ENCODE results near the gene NHSL2. TPM values are rescaled to one million over a fixed set of nuclear protein-coding genes. Genes with fewer than 3 reads are reported as not detected.
"Not testable (repeated sequence)": the region's sequence is repeated elsewhere in the genome, so short reads cannot be mapped to it uniquely, and the experiment has no call there.

NHSL2 gene
- total and polyA plus RNA-seq, 8 donors, result under 0.01 to 6.4 (median 1.7) TPM

DNA sequence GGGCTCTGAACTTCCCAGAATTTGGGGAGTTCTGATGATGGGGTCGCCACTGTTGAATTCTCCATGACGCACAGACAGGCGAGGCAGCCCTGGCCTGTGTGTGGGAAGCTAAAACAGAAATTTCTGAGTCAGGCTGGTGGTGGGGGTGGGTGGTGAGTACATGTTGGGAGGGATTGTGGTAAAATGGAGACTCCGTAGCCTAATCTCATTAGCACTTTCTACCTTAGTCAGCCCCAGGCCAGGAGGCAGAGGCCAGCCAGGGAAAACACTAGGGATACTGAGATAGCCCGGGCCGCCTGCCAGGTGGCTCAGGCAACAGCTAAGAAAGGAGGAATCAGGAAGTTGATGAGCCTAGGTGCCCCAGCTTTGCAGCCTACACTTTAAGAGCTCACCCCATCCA lies 39.3 kb upstream of the NHSL2 start:
- 49 to 67% (median 56%) methylated on average over 6 of the region's 6 CpGs for WGBS, 5 donors
- Histone ChIP-seq H3K4me3 (no peak overlapping the region), H3K27ac (no peak overlapping the region), H3K27me3 (peaks cover 0 to 32% (median 0%) of the 10 kb centered on the region in 3 donors), H3K9me3 (no peaks in the 10 kb centered on the region), H3K36me3 (no peaks in the 10 kb centered on the region), H3K4me1 (no peaks in the 10 kb centered on the region)
- intact Hi-C loops (cut with DNase I; ENCODE audit: low total_unique reads), result no loop called here
- TF ChIP-seq EP300 (IDR thresholded peaks at IDR 0.05) (no peak), POLR2AphosphoS5 (IDR thresholded peaks at IDR 0.05) (no peak), POLR2A (IDR thresholded peaks at IDR 0.05) (no peak)
- TF ChIP-seq, protein P1, sequence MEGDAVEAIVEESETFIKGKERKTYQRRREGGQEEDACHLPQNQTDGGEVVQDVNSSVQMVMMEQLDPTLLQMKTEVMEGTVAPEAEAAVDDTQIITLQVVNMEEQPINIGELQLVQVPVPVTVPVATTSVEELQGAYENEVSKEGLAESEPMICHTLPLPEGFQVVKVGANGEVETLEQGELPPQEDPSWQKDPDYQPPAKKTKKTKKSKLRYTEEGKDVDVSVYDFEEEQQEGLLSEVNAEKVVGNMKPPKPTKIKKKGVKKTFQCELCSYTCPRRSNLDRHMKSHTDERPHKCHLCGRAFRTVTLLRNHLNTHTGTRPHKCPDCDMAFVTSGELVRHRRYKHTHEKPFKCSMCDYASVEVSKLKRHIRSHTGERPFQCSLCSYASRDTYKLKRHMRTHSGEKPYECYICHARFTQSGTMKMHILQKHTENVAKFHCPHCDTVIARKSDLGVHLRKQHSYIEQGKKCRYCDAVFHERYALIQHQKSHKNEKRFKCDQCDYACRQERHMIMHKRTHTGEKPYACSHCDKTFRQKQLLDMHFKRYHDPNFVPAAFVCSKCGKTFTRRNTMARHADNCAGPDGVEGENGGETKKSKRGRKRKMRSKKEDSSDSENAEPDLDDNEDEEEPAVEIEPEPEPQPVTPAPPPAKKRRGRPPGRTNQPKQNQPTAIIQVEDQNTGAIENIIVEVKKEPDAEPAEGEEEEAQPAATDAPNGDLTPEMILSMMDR (IDR thresholded peaks at IDR 0.05), result no peak
- DNase-seq, result peak; percentile 18 to 55

DNA sequence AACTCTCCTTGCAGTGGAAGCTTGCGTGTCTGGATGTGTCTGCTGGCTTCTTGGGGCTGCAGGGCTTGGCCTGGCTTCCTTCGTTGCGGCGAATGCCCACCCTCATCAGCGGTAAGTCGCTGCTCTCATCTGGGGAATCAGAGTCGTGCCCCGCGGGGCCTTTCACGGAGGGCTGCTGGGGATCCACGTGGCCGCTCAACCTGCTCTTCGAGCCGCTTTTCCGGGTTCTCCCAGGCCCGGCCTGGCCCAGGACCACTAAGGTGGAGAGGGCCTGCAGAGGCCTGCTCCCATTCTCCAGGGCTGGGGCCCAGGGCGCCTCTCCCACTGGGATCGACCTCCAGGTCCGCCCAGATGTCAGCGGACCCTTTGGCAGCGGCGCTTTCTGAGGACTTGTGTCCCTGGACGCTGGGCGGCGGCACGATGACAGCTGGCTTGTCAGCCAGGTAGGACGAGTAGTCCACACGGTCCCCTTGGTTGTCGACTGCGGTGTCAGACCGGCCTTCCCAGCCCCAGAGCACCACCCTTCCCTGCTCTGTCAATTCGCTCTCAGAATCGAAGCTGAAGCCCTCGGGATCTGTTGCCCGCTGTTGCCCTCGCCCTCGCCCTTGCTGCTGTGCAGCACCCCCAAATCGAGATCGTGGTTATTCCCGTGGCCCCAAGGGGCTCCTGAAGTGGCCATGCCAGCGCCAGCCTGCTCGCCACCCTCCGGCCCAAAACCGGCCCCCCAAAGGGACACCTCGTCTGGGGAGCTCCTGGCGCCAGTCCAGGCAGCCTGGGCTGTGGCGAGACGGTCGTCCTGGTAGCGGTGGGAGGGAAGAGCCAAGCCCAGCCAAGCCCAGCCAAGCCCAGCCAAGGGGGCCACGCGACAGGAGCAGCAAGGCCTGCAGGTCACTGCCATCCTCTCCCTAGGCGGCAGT lies 37.8 kb upstream of the NHSL2 start:
- Histone ChIP-seq H3K4me3 (no peak overlapping the region), H3K27ac (no peak overlapping the region), H3K36me3 (no peaks in the 10 kb centered on the region), H3K4me1 (no peaks in the 10 kb centered on the region), H3K9me3 (peaks cover 0 to 4% (median 0%) of the 10 kb centered on the region in 4 donors), H3K27me3 (peaks cover 0 to 21% (median 0%) of the 10 kb centered on the region in 3 donors)
- TF ChIP-seq POLR2A (IDR thresholded peaks at IDR 0.05) (no peak), EP300 (IDR thresholded peaks at IDR 0.05) (no peak), POLR2AphosphoS5 (IDR thresholded peaks at IDR 0.05) (no peak)
- TF ChIP-seq, protein P1 (IDR thresholded peaks at IDR 0.05), result no peak
- no peak for DNase-seq
- intact Hi-C loops (cut with DNase I; ENCODE audit: low total_unique reads), result no loop called here
- 89 to 96% (median 93%) methylated on average over 20 to 53 of the region's 53 CpGs for WGBS, 5 donors

DNA sequence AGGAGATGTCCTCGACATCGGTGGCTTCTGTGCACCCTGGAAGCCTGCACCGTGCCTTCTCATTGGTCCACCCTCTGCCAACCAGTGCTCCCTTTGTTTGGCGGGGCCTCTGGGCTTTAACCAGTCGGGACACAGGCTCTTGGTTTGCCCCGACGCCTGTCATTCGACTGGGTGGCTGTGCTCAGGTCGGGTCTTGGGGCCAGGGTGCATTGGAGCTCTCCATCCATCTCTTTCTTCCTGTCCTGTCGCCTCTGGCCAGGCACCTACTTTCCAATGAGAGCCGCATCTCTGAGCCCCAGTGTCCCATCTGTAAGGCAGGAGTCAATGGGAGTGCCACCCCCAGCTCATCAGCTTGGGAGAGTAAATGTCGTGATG lies 37.2 kb upstream of the NHSL2 start:
- Histone ChIP-seq H3K36me3 (no peaks in the 10 kb centered on the region), H3K4me3 (no peak overlapping the region), H3K27me3 (peaks cover 0 to 16% (median 0%) of the 10 kb centered on the region in 3 donors), H3K9me3 (peaks cover 0 to 10% (median 2%) of the 10 kb centered on the region in 4 donors), H3K4me1 (no peaks in the 10 kb centered on the region), H3K27ac (no peak overlapping the region)
- 79 to 89% (median 82%) methylated on average over 4 to 12 of the region's 12 CpGs for WGBS, 5 donors
- intact Hi-C loops (cut with DNase I; ENCODE audit: low total_unique reads), result no loop called here
- no peak for TF ChIP-seq POLR2A (IDR thresholded peaks at IDR 0.05)
- TF ChIP-seq, protein P1 (IDR thresholded peaks at IDR 0.05), result no peak
- no peak for TF ChIP-seq POLR2AphosphoS5 (IDR thresholded peaks at IDR 0.05)
- TF ChIP-seq EP300 (IDR thresholded peaks at IDR 0.05), result no peak
- no peak for DNase-seq

DNA sequence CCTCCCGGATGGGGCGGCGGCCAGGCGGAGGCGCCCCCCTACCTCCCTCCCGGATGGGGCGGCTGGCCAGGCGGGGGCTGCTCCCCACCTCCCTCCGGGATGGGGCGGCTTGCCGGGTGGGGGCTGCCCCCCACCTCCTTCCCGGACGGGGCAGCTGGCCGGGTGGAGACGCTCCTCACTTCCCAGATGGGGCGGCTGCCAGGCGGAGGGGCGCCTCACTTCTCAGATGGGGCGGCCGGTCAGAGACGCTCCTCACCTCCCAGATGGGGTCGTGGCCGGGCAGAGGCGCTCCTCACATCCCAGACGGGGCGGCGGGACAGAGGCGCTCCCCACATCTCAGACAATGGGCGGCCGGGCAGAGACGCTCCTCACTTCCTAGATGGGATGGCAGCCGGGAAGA lies 33.8 kb upstream of the NHSL2 start:
- peaks cover 0 to 11% (median 4%) of the 10 kb centered on the region in 4 donors for H3K9me3 ChIP-seq
- H3K27me3 ChIP-seq; H3K36me3 ChIP-seq; intact Hi-C loops (cut with DNase I; ENCODE audit: low total_unique reads); H3K4me3 ChIP-seq; H3K4me1 ChIP-seq; DNase-seq; H3K27ac ChIP-seq: not testable (repeated sequence)
- WGBS, 5 donors, result 88 to 100% (median 96%) methylated on average over 2 to 27 of the region's 32 CpGs

DNA sequence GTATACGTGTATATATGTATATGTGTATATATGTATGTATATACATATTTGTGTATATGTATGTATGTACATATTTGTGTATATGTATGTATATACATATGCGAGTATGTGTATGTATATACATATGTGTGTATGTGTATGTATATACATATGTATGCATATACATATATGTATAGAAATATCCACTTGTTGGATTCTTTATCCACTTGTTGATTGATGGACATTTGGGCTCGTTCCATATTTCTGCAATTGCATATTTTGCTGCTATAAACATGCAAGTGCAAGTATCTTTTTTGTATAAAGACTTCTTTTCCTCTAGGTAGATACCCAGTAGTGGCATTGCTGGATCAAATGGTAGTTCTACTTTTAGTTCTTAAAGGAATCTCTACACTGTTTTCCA lies 25.5 kb upstream of the NHSL2 start:
- Histone ChIP-seq H3K27me3 (no peaks in the 10 kb centered on the region), H3K36me3 (no peaks in the 10 kb centered on the region), H3K4me1 (no peaks in the 10 kb centered on the region), H3K27ac (no peak overlapping the region), H3K9me3 (no peaks in the 10 kb centered on the region), H3K4me3 (no peak overlapping the region)
- 74 to 76% (median 74%) methylated on average over 3 of the region's 3 CpGs for WGBS, 5 donors
- intact Hi-C loops (cut with DNase I; ENCODE audit: low total_unique reads), result no loop called here
- TF ChIP-seq EP300 (IDR thresholded peaks at IDR 0.05) (no peak), POLR2A (IDR thresholded peaks at IDR 0.05) (no peak), POLR2AphosphoS5 (IDR thresholded peaks at IDR 0.05) (no peak)
- TF ChIP-seq, protein P1 (IDR thresholded peaks at IDR 0.05), result no peak
- DNase-seq, result no peak
